Measurements from ENCODE around the gene OR6C3.
"Not testable (repeated sequence)": the region's sequence is repeated elsewhere in the genome, so short reads cannot be mapped to it uniquely, and the experiment has no call there.

The OR6C3 gene

GRCh38 chr12:55330446-55330845, at the start of gene OR6C3:
OR6C3 (plus strand) TSS chr12:55330746; CDS start chr12:55331701, 955 bp downstream.
- DNase-seq = no peak

GRCh38 chr12:55280991-55281390, 49.6 kb upstream of the OR6C3 start:
- DNase-seq = no peak

GRCh38 chr12:55289999-55290398, 40.5 kb upstream of the OR6C3 start:
- DNase-seq = no peak

GRCh38 chr12:55296469-55296868, 34.1 kb upstream of the OR6C3 start, which contains the start of gene OR6C6:
OR6C6 (minus strand) TSS chr12:55296569; CDS start chr12:55295232, 1,337 bp downstream.
- no peak for DNase-seq

- DNase-seq = no peak
Observed at GRCh38 chr12:55314043-55314442, 16.5 kb upstream of the OR6C3 start, which contains the start of gene OR6C1. OR6C1 (plus strand) TSS chr12:55314343; CDS start chr12:55320600, 6,257 bp downstream.

GRCh38 chr12:55320201-55320600, 10.3 kb upstream of the OR6C3 start:
- DNase-seq = no peak

GRCh38 chr12:55325801-55326200, 4.7 kb upstream of the OR6C3 start:
- not testable (repeated sequence) for DNase-seq

GRCh38 chr12:55336002-55336401, 5.5 kb downstream of the OR6C3 start:
- no peak for DNase-seq

GRCh38 chr12:55355338-55355737, 24.8 kb downstream of the OR6C3 start:
- DNase-seq = not testable (repeated sequence)

- DNase-seq = no peak
Observed at GRCh38 chr12:55362675-55363074, 32.1 kb downstream of the OR6C3 start, which contains the start of gene OR6C75. OR6C75 (plus strand) TSS chr12:55362975; CDS start chr12:55365111, 2,136 bp downstream.

- DNase-seq = no peak
Observed at GRCh38 chr12:55365086-55365485, 34.5 kb downstream of the OR6C3 start.

- no peak for DNase-seq
Observed at GRCh38 chr12:55372521-55372920, 42.0 kb downstream of the OR6C3 start.

All from fibroblast of skin of right biceps (primary cell).